OCI-LY1 (cell line): ENCODE data around the gene FAM43A.

Experiments
- H2AFZ ChIP-seq: fragments of 200-600 bp; sonication (generic), shearing (Covaris generic); 2 replicates; pipeline ENCODE4 v1.6.0; 2014; ENCODE audit warnings: antibody characterized with exemption, mild to moderate bottlenecking, low read length
- H3F3A ChIP-seq: fragments of 200-600 bp; sonication (generic), shearing (Covaris generic); 2 replicates; pipeline ENCODE4 v1.6.0; 2014; ENCODE audit warnings: mild to moderate bottlenecking, antibody characterized with exemption, low read length, moderate library complexity; ENCODE audit not compliant: insufficient read depth
- H3K27ac ChIP-seq: fragments of 200-600 bp; sonication (generic); 2 replicates; pipeline ENCODE4 v1.5.1; 2014; ENCODE audit warnings: low read length, mixed run types, mild to moderate bottlenecking, low read depth; ENCODE audit not compliant: poor library complexity, severe bottlenecking
- H3K27me3 ChIP-seq: fragments of 200-600 bp; sonication (generic); 2 replicates; pipeline ENCODE4 v1.6.0; 2014; ENCODE audit warnings: antibody characterized with exemption, mild to moderate bottlenecking, low read length, moderate library complexity; ENCODE audit not compliant: insufficient read depth
- H3K36me3 ChIP-seq: fragments of 200-600 bp; sonication (generic); 2 replicates; pipeline ENCODE4 v1.6.1; 2014; ENCODE audit warnings: mild to moderate bottlenecking, antibody characterized with exemption, low read length, moderate library complexity, mixed read lengths; ENCODE audit not compliant: insufficient read depth
- H3K4me1 ChIP-seq: fragments of 200-600 bp; sonication (generic); 2 replicates; pipeline ENCODE4 v1.5.1; 2014; ENCODE audit warnings: mild to moderate bottlenecking, low read length, moderate library complexity; ENCODE audit not compliant: insufficient read depth, severe bottlenecking
- H3K4me2 ChIP-seq: fragments of 200-600 bp; sonication (generic), shearing (Covaris generic); 2 replicates; pipeline ENCODE4 v1.6.1; 2014; ENCODE audit warnings: low read length
- H3K4me3 ChIP-seq: fragments of 200-600 bp; sonication (generic); 2 replicates; pipeline ENCODE4 v1.5.1; 2014; ENCODE audit warnings: low read length, low read depth, mild to moderate bottlenecking, mixed read lengths; ENCODE audit not compliant: poor library complexity, severe bottlenecking
- H3K79me2 ChIP-seq: fragments of 200-600 bp; shearing (Covaris generic); 2 replicates; pipeline ENCODE4 v1.6.1; 2016; ENCODE audit warnings: mixed run types, low read length, mixed read lengths; ENCODE audit not compliant: insufficient read depth
- H3K9ac ChIP-seq: fragments of 200-600 bp; sonication (generic), shearing (Covaris generic); 2 replicates; pipeline ENCODE4 v1.6.1; 2014; ENCODE audit warnings: mild to moderate bottlenecking, low read length, mixed read lengths
- H3K9me2 ChIP-seq: fragments of 200-600 bp; sonication (generic), shearing (Covaris generic); 2 replicates; pipeline ENCODE4 v1.6.1; 2014; ENCODE audit warnings: low read depth, mild to moderate bottlenecking, low read length, mixed read lengths
- H3K9me3 ChIP-seq: fragments of 200-600 bp; shearing (Covaris generic); 2 replicates; pipeline ENCODE4 v1.6.1; 2014; ENCODE audit warnings: low read length, mixed read lengths
- H4K20me1 ChIP-seq: fragments of 200-600 bp; sonication (generic), shearing (Covaris generic); 2 replicates; pipeline ENCODE4 v1.6.0; 2016; ENCODE audit warnings: mild to moderate bottlenecking, low read length; ENCODE audit not compliant: insufficient read depth
- EZH2 ChIP-seq: fragments of 200-600 bp; sonication (generic), shearing (Covaris generic); IDR thresholded peaks from 2 replicates; pipeline ENCODE4 v1.8.0; 2017; ENCODE audit warnings: borderline replicate concordance, mixed run types, mild to moderate bottlenecking, antibody characterized with exemption, low read length, moderate library complexity, mixed read lengths
- TF ChIP-seq, protein P1 (sequence below): fragments of 200-600 bp; sonication (generic), shearing (Covaris generic); IDR thresholded peaks from 2 replicates; pipeline ENCODE4 v1.5.1; 2017; ENCODE audit warnings: mild to moderate bottlenecking, antibody characterized with exemption, low read length, moderate library complexity, mixed read lengths

The FAM43A gene

DNA sequence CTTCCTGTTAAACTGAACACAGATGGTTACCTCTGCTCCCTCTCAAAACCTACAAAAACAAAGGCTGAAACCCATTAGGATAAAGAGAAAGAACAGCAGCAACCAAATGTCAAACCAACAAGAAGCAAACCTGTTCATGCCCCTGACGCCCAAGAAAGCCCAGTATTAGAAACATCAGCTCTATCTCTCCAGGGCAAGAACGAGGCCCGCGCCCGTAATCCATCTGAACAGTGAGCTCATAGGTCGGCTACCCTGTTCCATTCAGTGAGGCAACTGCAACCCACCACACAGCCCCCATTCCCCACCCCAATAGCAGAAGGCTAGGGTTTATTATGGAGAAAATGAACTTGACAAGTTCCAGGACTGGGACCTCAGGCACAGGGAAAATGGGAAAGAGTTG, 23.7 kb upstream of the FAM43A start:
- Histone ChIP-seq H3K4me2 (no peak overlapping the region), H3K79me2 (no peaks in the 10 kb centered on the region), H3K27me3 (no peaks in the 10 kb centered on the region), H3K4me3 (no peak overlapping the region), H3K27ac (no peak overlapping the region), H3K4me1 (no peaks in the 10 kb centered on the region), H3K9me3 (no peaks in the 10 kb centered on the region), H3K36me3 (peaks cover 81% of the 10 kb centered on the region), H4K20me1 (no peaks in the 10 kb centered on the region), H3K9ac (no peak overlapping the region), H3K9me2 (no peaks in the 10 kb centered on the region), H2AFZ (no peak overlapping the region), H3F3A (no peaks in the 10 kb centered on the region)
- TF ChIP-seq, protein P1, sequence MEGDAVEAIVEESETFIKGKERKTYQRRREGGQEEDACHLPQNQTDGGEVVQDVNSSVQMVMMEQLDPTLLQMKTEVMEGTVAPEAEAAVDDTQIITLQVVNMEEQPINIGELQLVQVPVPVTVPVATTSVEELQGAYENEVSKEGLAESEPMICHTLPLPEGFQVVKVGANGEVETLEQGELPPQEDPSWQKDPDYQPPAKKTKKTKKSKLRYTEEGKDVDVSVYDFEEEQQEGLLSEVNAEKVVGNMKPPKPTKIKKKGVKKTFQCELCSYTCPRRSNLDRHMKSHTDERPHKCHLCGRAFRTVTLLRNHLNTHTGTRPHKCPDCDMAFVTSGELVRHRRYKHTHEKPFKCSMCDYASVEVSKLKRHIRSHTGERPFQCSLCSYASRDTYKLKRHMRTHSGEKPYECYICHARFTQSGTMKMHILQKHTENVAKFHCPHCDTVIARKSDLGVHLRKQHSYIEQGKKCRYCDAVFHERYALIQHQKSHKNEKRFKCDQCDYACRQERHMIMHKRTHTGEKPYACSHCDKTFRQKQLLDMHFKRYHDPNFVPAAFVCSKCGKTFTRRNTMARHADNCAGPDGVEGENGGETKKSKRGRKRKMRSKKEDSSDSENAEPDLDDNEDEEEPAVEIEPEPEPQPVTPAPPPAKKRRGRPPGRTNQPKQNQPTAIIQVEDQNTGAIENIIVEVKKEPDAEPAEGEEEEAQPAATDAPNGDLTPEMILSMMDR = no peak
- TF ChIP-seq EZH2 = no peak

DNA sequence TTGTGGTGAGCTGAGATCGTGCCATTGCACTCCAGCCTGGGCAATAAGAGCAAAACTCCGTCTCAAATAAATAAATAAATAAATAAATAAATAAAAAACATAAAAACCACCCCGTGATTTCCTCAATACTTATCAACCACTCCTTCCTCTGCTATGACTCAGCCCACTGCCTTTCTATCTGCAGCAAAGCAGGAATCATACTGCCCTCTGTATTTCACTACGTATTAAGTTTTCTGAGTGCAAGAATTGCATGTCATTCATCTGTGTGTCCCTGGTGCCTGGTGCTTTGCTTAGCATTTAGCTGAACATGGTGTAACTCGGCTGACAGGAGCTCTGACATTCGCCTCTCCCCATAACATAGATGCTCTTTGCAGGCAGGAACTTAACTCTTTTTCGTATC, 20.8 kb upstream of the FAM43A start:
- no peak overlapping the region for H3K9ac ChIP-seq
- no peaks in the 10 kb centered on the region for H3F3A ChIP-seq
- no peak overlapping the region for H3K4me2 ChIP-seq
- peaks cover 75% of the 10 kb centered on the region for H3K36me3 ChIP-seq
- H3K9me3 ChIP-seq = no peaks in the 10 kb centered on the region
- no peaks in the 10 kb centered on the region for H3K4me1 ChIP-seq
- 0 out of 2 replicates have a peak, but pooled peaks cover under 1% of the 10 kb centered on the region for H3K79me2 ChIP-seq
- H2AFZ ChIP-seq = no peak overlapping the region
- TF ChIP-seq EZH2 = no peak
- TF ChIP-seq, protein P1 = no peak
- H3K27me3 ChIP-seq = no peaks in the 10 kb centered on the region
- H4K20me1 ChIP-seq = no peaks in the 10 kb centered on the region
- H3K4me3 ChIP-seq = no peak overlapping the region
- H3K27ac ChIP-seq = no peak overlapping the region
- H3K9me2 ChIP-seq = no peaks in the 10 kb centered on the region

DNA sequence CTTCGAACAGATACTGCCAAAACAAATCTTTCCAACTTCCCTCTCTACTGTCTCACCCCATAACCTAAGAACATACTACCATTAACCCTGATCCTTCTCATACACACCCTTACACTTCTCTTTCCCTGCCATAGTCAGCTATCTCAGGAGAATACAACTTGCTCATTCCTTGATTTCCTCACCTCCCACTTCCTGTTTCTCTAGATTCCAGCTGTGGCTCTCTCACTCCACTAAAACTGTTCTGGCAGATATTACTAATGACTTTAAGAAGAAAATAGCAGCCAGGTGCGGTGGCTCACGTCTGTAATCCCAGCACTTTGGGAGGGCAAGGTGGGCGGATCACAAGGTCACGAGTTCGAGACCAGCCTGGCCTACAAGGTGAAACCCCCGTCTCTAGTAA, 18.3 kb upstream of the FAM43A start:
- Histone ChIP-seq H3K4me3 (no peak overlapping the region), H3K27me3 (no peaks in the 10 kb centered on the region), H3F3A (no peaks in the 10 kb centered on the region), H3K9ac (no peak overlapping the region), H3K4me1 (peaks cover 13% of the 10 kb centered on the region), H3K79me2 (peaks cover 20% of the 10 kb centered on the region), H3K4me2 (no peak overlapping the region), H4K20me1 (no peaks in the 10 kb centered on the region), H2AFZ (no peak overlapping the region), H3K9me3 (no peaks in the 10 kb centered on the region), H3K9me2 (no peaks in the 10 kb centered on the region), H3K36me3 (peaks cover 57% of the 10 kb centered on the region), H3K27ac (no peak overlapping the region)
- TF ChIP-seq EZH2 = no peak
- TF ChIP-seq, protein P1 = no peak
